WERI-Rb-1 (cell line): ENCODE data around the gene C19orf25.

ENCODE experiments used
- DNase-seq: peaks from one replicate; pipeline ENCODE4 v3.0.0-alpha.2; 2020
- H3K27ac ChIP-seq: fragments of 250-450 bp; sonication (Bioruptor Pico); 2 replicates; pipeline ENCODE4 v1.5.1; 2020; ENCODE audit warnings: mild to moderate bottlenecking, moderate library complexity
- H3K27me3 ChIP-seq: fragments of 250-450 bp; sonication (Bioruptor Pico); 2 replicates; pipeline ENCODE4 v1.5.1; 2021; ENCODE audit warnings: mild to moderate bottlenecking, low read depth, moderate library complexity; ENCODE audit not compliant: insufficient read depth, severe bottlenecking
- H3K36me3 ChIP-seq: fragments of 250-450 bp; sonication (Bioruptor Pico); 2 replicates; pipeline ENCODE4 v1.5.1; 2020; ENCODE audit warnings: mild to moderate bottlenecking, moderate library complexity
- H3K4me3 ChIP-seq: 2 replicates; pipeline ENCODE4 v1.5.1; 2011; ENCODE audit warnings: low read depth, mild to moderate bottlenecking, control low read depth, low read length
- H3K9me3 ChIP-seq: fragments of 250-450 bp; sonication (Bioruptor Pico); 2 replicates; pipeline ENCODE4 v1.5.1; 2021; ENCODE audit warnings: mild to moderate bottlenecking, moderate library complexity; ENCODE audit not compliant: severe bottlenecking
- CTCF ChIP-seq: IDR thresholded peaks from 2 replicates; pipeline ENCODE4 v1.5.1; 2011; ENCODE audit warnings: low read depth, mild to moderate bottlenecking, control low read depth, inconsistent platforms, low read length

Gene C19orf25

GRCh38 chr19:1429750-1430149, 49.3 kb downstream of the C19orf25 start:
- TF ChIP-seq CTCF: no peak
- Histone ChIP-seq H3K4me3 (no peak overlapping the region), H3K27me3 (no peaks in the 10 kb centered on the region), H3K36me3 (peaks cover 87% of the 10 kb centered on the region), H3K27ac (no peak overlapping the region), H3K9me3 (no peaks in the 10 kb centered on the region)
- no peak for DNase-seq

- DNase-seq: no peak
- Histone ChIP-seq H3K9me3 (no peaks in the 10 kb centered on the region), H3K36me3 (peaks cover 83% of the 10 kb centered on the region), H3K4me3 (no peak overlapping the region), H3K27ac (no peak overlapping the region), H3K27me3 (no peaks in the 10 kb centered on the region)
- no peak for TF ChIP-seq CTCF
Observed at GRCh38 chr19:1428738-1429391, 50.1 kb downstream of the C19orf25 start.

- H3K27ac ChIP-seq: no peak overlapping the region
Observed at GRCh38 chr19:1427221-1427920, 51.6 kb downstream of the C19orf25 start.

GRCh38 chr19:1426736-1427135, 52.3 kb downstream of the C19orf25 start:
- Histone ChIP-seq H3K27me3 (no peaks in the 10 kb centered on the region), H3K9me3 (no peaks in the 10 kb centered on the region), H3K36me3 (peaks cover 83% of the 10 kb centered on the region), H3K4me3 (no peak overlapping the region), H3K27ac (no peak overlapping the region)
- TF ChIP-seq CTCF: no peak
- DNase-seq: no peak

More at GRCh38 chr19:1427221-1427920, 51.6 kb downstream of the C19orf25 start:
- Histone ChIP-seq H3K9me3 (no peaks in the 10 kb centered on the region), H3K36me3 (peaks cover 83% of the 10 kb centered on the region), H3K4me3 (no peak overlapping the region), H3K27me3 (no peaks in the 10 kb centered on the region)
- TF ChIP-seq CTCF: no peak
- DNase-seq: no peak

- Histone ChIP-seq H3K27ac (no peak overlapping the region), H3K36me3 (peaks cover 85% of the 10 kb centered on the region), H3K4me3 (no peak overlapping the region), H3K27me3 (no peaks in the 10 kb centered on the region), H3K9me3 (no peaks in the 10 kb centered on the region)
- TF ChIP-seq CTCF: no peak
- DNase-seq: no peak
Observed at GRCh38 chr19:1425902-1426301, 53.1 kb downstream of the C19orf25 start.
